Urinary bladder (tissue), 4 donors: Measurements from ENCODE around the gene TSPYL4. TPM values are rescaled to one million over a fixed set of nuclear protein-coding genes. Genes with fewer than 3 reads are reported as not detected.

Source experiments
- DNase-seq: peaks from one replicate; pipeline ENCODE4 v3.0.0-alpha.2; 2015; ENCODE audit errors: extremely low spot score
- H3K27ac ChIP-seq: one replicate; pipeline ENCODE4 v1.5.1; 2013; ENCODE audit warnings: low read depth, mild to moderate bottlenecking, moderate library complexity
- H3K36me3 ChIP-seq: one replicate; pipeline ENCODE4 v1.6.1; 2013; ENCODE audit warnings: mild to moderate bottlenecking, moderate library complexity; ENCODE audit not compliant: insufficient read depth
- H3K4me1 ChIP-seq: one replicate; pipeline ENCODE4 v1.6.1; 2013; ENCODE audit warnings: mild to moderate bottlenecking, moderate library complexity; ENCODE audit not compliant: insufficient read depth
- H3K4me3 ChIP-seq: one replicate; pipeline ENCODE4 v1.5.1; 2013; ENCODE audit warnings: low read depth, low read length
- WGBS: extraction: QIAGEN DNeasy Blood & Tissue Kit; methylation state at CpG from one replicate; pipeline ENCODE4 v1.1.7; 2013; 5-methylcytosine and 5-hydroxymethylcytosine counted together
- polyA plus RNA-seq: library from polyadenylated mRNA; stranded (reverse); fragments of 200-250 nt; gene quantifications from one replicate; pipeline ENCODE4 v1.2.3, GENCODE V29; 2013
- total RNA-seq: library from RNA; depleted of rRNA; stranded (reverse); fragments of >200 nt; gene quantifications from one replicate; pipeline ENCODE4 v1.2.3, GENCODE V29; 2014
- donor health status: healthy with polysubstance abuse.
- donor health status: healthy.

TSPYL4 gene
- total and polyA plus RNA-seq, 2 donors = 17.0 to 25.6 TPM

DNA sequence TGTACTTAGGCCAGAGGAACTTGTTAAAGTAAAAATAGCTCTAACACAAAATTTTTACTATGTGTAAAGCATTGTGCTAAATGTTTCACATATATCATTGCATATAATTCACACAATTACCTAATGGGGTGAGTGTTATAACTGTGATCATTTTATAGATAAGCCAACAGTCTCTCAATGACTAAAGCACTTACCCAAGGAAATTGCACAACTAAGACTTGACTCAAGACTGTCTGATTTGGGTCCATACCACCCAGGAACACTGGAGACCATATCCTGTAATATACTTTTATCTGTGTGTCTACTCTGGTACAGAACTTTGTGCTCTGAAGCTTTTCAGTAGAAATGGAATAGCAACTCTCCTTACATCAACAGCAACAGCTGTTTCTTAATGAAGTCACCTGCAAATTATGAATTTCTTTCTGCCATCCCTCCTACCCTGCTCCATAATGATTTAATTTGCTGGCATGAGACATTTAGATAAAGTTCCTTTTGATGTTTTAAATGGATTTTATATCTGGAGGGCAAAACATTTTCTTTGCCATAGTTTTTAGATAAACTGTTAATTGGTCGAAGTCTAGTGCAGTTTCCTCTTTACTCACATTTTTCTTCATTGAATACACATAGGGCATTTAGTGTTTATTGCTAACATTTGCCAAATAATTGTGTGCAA, 47.5 kb downstream of the TSPYL4 start:
- WGBS = 96% methylated on average over 1 of the region's 1 CpG
- no peaks in the 10 kb centered on the region for H3K4me1 ChIP-seq
- H3K4me3 ChIP-seq = no peak overlapping the region
- H3K36me3 ChIP-seq = no peaks in the 10 kb centered on the region
- DNase-seq = no peak
- H3K27ac ChIP-seq = no peak overlapping the region

DNA sequence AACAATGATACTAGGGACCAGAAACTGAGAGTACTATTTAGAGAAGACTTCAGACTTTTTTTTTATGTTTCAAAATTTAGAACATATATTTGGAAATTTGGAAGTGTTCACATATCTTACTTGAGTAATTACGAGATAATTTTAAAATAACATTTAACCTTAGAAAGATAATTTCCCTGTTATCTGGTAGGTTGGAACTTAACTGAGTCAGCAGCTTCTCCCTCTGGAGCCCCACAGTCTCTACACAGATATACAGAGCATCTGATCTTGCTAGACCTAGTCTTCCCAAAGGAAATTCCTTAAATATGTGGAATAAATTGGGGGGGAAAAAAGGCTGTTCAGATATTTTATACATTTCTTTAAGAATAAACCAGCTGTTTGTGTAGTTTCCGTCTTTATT, 48.6 kb downstream of the TSPYL4 start:
- H3K27ac ChIP-seq = no peak overlapping the region
- H3K4me3 ChIP-seq = no peak overlapping the region
- H3K4me1 ChIP-seq = no peaks in the 10 kb centered on the region
- no peak for DNase-seq
- 59% methylated on average over 2 of the region's 2 CpGs for WGBS
- H3K36me3 ChIP-seq = no peaks in the 10 kb centered on the region

DNA sequence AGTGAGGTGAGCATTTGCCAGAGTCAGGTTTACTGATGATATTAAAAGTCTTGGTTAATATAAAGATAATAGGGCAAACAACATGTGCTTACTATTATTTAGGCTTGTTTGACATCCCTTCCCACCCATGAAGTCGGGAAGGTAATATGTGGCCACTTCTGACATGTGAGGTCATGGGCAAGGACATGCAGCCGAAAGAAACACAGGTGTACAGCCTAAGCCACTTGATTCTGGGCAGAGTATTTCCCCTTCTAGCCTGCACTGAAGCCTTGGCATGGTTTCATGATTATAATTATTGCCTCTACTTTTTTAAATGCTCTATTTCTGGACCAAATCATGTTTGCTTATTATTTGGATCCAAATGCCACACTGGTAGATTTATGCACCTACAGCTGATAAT, 52.3 kb downstream of the TSPYL4 start:
- Histone ChIP-seq H3K4me3 (no peak overlapping the region), H3K36me3 (no peaks in the 10 kb centered on the region), H3K27ac (no peak overlapping the region), H3K4me1 (no peaks in the 10 kb centered on the region)
- 97% methylated on average over 2 of the region's 2 CpGs for WGBS
- DNase-seq = no peak

DNA sequence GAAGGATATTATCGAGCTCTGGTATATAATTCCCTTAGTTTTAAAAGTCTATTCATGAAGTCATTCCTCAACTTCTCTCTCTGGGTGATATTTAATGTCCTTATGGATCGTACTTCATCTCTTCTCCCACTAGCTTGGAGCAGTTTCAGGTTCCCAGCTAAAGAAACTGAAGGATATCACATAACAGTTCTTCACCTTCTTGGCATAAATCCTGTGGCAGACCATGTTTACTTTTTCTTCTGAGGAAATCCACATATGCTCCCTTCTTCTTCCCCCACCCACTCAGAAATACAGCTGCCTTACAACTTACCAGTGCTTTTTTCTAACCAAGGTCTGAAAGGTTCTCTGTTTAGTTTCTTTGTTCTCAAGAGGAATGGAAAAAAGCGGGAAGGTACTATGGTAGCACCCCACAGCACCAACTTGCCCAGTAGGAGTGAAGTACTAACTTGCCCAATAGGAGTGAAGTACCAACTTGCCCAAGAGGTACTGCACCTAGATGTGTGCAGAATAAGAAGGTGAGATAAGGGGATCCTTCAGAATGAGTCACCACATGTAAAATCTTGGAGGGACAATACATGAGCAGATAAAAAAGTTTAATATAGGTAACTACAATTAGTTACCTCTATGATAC, 53.1 kb downstream of the TSPYL4 start:
- no peak for DNase-seq
- WGBS = 69% methylated on average over 3 of the region's 3 CpGs

More for the DNA sequence above, 53.1 kb downstream of the TSPYL4 start:
- no peaks in the 10 kb centered on the region for H3K36me3 ChIP-seq
- H3K4me3 ChIP-seq = no peak overlapping the region
- no peak overlapping the region for H3K27ac ChIP-seq
- no peaks in the 10 kb centered on the region for H3K4me1 ChIP-seq

Other genes with a start within 250 kb of the TSPYL4 start
- gene FRK, start 193.2 kb downstream of the TSPYL4 start, total RNA-seq = 7.3 TPM
- 0.70 TPM for gene FRK, start 193.2 kb downstream of the TSPYL4 start, polyA plus RNA-seq
- gene NT5DC1, start 153.2 kb downstream of the TSPYL4 start, total RNA-seq = 14.3 TPM
- 22.5 TPM for gene NT5DC1, start 153.2 kb downstream of the TSPYL4 start, polyA plus RNA-seq
- gene COL10A1, start 127.9 kb downstream of the TSPYL4 start, total RNA-seq = 0.79 TPM
- gene COL10A1, start 127.9 kb downstream of the TSPYL4 start, polyA plus RNA-seq = not detected
- 66.7 TPM for gene TSPYL1, start 25.9 kb upstream of the TSPYL4 start, total RNA-seq
- gene TSPYL1, start 25.9 kb upstream of the TSPYL4 start, polyA plus RNA-seq = 56.0 TPM
- gene DSE, start 116.9 kb upstream of the TSPYL4 start, total RNA-seq = 76.5 TPM
- 18.4 TPM for gene DSE, start 116.9 kb upstream of the TSPYL4 start, polyA plus RNA-seq
- gene CALHM6, start 207.3 kb upstream of the TSPYL4 start, total RNA-seq = 9.5 TPM
- 7.1 TPM for gene CALHM6, start 207.3 kb upstream of the TSPYL4 start, polyA plus RNA-seq